CD4-positive, alpha-beta memory T cell (primary cell): ENCODE measurements around the gene ERLIN1. TPM values are rescaled to one million over a fixed set of nuclear protein-coding genes. Genes with fewer than 3 reads are reported as not detected.
A peak's percentile ranks its signal among the peaks of the same experiment; 100 is the strongest.

Source experiments
- CTCF ChIA-PET: fragments of 350-600 bp; sonication (Branson Sonifier 250); formaldehyde crosslinking; loops from one replicate; lab custom pipeline; 2021; ENCODE audit warnings: inconsistent platforms; ENCODE audit not compliant: partially characterized antibody; lab: Charles Lee
- POLR2A ChIA-PET: fragments of 350-600 bp; sonication (Branson Sonifier 250); formaldehyde crosslinking; loops from one replicate; lab custom pipeline; 2021; ENCODE audit not compliant: partially characterized antibody; lab: Charles Lee
- DNase-seq, 5 donors: peaks; one replicate each; pipeline versions ENCODE4 v3.0.0 to v3.0.0-alpha.2; 2020 to 2022; ENCODE audit warnings: mixed read lengths in 1 of 5
- H3K27ac ChIP-seq: one replicate; pipeline ENCODE4 v1.7.0; 2013; ENCODE audit warnings: low read depth, low read length
- H3K27me3 ChIP-seq: 2 replicates; pipeline ENCODE4 v1.7.0; 2013; ENCODE audit warnings: mild to moderate bottlenecking, low read length, moderate library complexity; ENCODE audit not compliant: insufficient read depth
- H3K36me3 ChIP-seq: 2 replicates; pipeline ENCODE4 v1.7.0; 2013; ENCODE audit warnings: mild to moderate bottlenecking, low read length, moderate library complexity; ENCODE audit not compliant: insufficient read depth
- H3K4me1 ChIP-seq: 2 replicates; pipeline ENCODE4 v1.7.0; 2013; ENCODE audit warnings: mild to moderate bottlenecking, low read length, moderate library complexity; ENCODE audit not compliant: insufficient read depth
- H3K4me3 ChIP-seq, 2 donors: one replicate each; pipeline ENCODE4 v1.7.0; 2013; ENCODE audit warnings: low read length in 2 of 2, mild to moderate bottlenecking in 1 of 2
- H3K9me3 ChIP-seq, 2 donors: one replicate each; pipeline ENCODE4 v1.7.0; 2013; ENCODE audit warnings: low read length in 2 of 2, control low read depth in 1 of 2; ENCODE audit not compliant: control insufficient read depth in 1 of 2
- H3K27ac Mint-ChIP-seq, 7 donors: one replicate each; pipeline ENCODE4 v1.8.0; 2020 to 2021; ENCODE audit warnings: mixed read lengths in 7 of 7, mild to moderate bottlenecking in 6 of 7, inconsistent platforms in 3 of 7, moderate library complexity in 3 of 7
- H3K27me3 Mint-ChIP-seq, 2 donors: one replicate each; pipeline ENCODE4 v1.8.0; 2020 to 2021; ENCODE audit warnings: mixed read lengths in 2 of 2
- H3K36me3 Mint-ChIP-seq, 2 donors: one replicate each; pipeline ENCODE4 v1.8.0; 2020 to 2021; ENCODE audit warnings: mixed read lengths in 2 of 2, inconsistent platforms in 1 of 2, mild to moderate bottlenecking in 1 of 2
- H3K4me1 Mint-ChIP-seq, 4 donors: one replicate each; pipeline ENCODE4 v1.8.0; 2020 to 2021; ENCODE audit warnings: mixed read lengths in 4 of 4, mild to moderate bottlenecking in 1 of 4
- H3K4me3 Mint-ChIP-seq, 8 donors: one replicate each; pipeline ENCODE4 v1.8.0; 2020 to 2021; ENCODE audit warnings: mixed read lengths in 8 of 8, mild to moderate bottlenecking in 7 of 8, moderate library complexity in 6 of 8, inconsistent platforms in 3 of 8
- H3K9me3 Mint-ChIP-seq, 8 donors: one replicate each; pipeline ENCODE4 v1.8.0; 2020 to 2021; ENCODE audit warnings: mixed read lengths in 8 of 8, mild to moderate bottlenecking in 5 of 8, inconsistent platforms in 3 of 8, moderate library complexity in 1 of 8
- intact Hi-C: fragments of 100-400 bp; cut with micrococcal nuclease; formaldehyde crosslinking; loops from one replicate; pipeline ENCODE4 v1.15.1; 2023
- polyA plus RNA-seq, 2 donors: library from polyadenylated mRNA; unstranded; fragments of 300-500 nt; fragmentation: Illumina TruSeq; gene quantifications; one replicate each; pipeline ENCODE4 v1.2.3, GENCODE V29; 2021
- total RNA-seq, 2 experiments: library from RNA; stranded (reverse); gene quantifications; one replicate each; pipeline ENCODE4 v1.2.3, GENCODE V29; 2021

The ERLIN1 gene
- total and polyA plus RNA-seq, 4 experiments from 2014 or later = 7.2 to 15.9 (median 12.0) TPM

DNA sequence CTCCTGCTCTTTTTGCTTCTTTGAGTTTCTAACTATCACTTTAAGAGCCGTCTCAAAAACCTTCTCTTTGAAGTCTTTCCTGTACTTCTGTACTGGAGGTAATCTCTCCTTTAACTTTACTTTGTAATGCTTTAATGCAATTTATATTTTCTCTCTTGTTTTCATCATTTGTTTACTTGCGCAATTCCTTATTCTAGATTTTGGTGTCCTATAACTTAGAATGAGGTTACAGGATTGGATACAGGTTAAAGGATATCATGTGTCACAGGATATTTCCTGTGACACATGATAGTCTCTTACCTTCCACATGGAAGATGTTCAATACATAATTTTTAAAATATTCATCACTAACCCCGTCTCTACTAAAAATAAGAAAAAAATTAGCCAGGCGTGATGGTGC is 61.7 kb downstream of the ERLIN1 start:
- Mint-ChIP-seq H3K36me3 (no peaks in the 10 kb centered on the region), H3K4me1 (peaks cover 1 to 10% (median 5%) of the 10 kb centered on the region in 4 donors), H3K27ac (no peak overlapping the region), H3K9me3 (no peaks in the 10 kb centered on the region), H3K4me3 (no peak overlapping the region), H3K27me3 (peaks cover 10 to 25% of the 10 kb centered on the region in 2 donors)
- no peaks in the 10 kb centered on the region for H3K4me1 ChIP-seq
- no peaks in the 10 kb centered on the region for H3K9me3 ChIP-seq
- no peaks in the 10 kb centered on the region for H3K27me3 ChIP-seq
- no peak for DNase-seq
- no peaks in the 10 kb centered on the region for H3K36me3 ChIP-seq
- ChIA-PET POLR2A (no interaction called here), CTCF (no interaction called here)
- no peak overlapping the region for H3K4me3 ChIP-seq
- H3K27ac ChIP-seq = no peak overlapping the region
- intact Hi-C loops = no loop called here

DNA sequence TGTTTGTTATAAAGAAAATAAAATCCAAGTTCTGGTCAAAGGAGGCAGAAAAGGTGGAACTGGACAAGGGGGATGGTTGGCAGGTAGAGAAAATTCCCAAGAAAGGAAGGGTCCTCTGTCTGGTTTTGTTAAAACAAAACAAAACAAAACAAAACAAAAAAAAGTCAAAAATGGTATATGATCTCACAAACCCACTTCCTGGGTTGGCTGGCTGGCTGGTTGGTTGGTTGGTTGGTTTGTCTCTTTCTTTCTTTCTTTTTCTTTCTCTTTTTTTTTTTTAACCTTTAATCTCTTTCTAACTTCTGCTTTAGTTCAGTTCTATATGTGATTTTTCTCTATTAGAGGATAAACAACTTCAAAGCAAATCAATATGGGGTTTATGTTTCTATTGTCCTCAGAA is 63.0 kb downstream of the ERLIN1 start:
- Histone ChIP-seq H3K27me3 (no peaks in the 10 kb centered on the region), H3K4me1 (no peaks in the 10 kb centered on the region), H3K9me3 (no peaks in the 10 kb centered on the region), H3K36me3 (no peaks in the 10 kb centered on the region), H3K27ac (no peak overlapping the region), H3K4me3 (no peak overlapping the region)
- peaks cover 1 to 10% (median 5%) of the 10 kb centered on the region in 4 donors for H3K4me1 Mint-ChIP-seq
- ChIA-PET CTCF (no interaction called here), POLR2A (no interaction called here)
- intact Hi-C loops = no loop called here
- H3K27me3 Mint-ChIP-seq = peaks cover 8 to 22% of the 10 kb centered on the region in 2 donors
- DNase-seq = no peak
- no peaks in the 10 kb centered on the region for H3K36me3 Mint-ChIP-seq
- H3K4me3 Mint-ChIP-seq = no peak overlapping the region
- H3K9me3 Mint-ChIP-seq = peaks cover 0 to 2% (median 0%) of the 10 kb centered on the region in 8 donors
- H3K27ac Mint-ChIP-seq = no peak overlapping the region

DNA sequence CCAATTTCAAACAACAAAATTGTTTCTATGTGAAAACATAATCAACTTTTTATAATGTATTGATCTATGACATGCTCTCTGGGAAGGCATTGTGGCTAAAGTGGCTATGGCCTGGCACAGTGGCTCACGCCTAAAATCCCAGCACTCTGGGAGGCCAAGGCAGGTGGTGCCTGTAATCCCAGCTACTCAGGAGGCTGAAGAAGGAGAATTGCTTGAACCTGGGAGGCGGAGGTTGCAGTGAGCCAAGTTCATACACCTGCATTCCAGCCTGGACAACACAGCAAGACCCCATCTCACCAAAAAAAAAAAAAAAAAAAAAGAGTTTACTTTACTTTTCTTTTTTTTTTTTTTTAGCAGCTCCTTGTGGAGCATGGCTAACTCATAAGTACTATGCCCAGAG is 65.3 kb downstream of the ERLIN1 start:
- H3K4me3 Mint-ChIP-seq = no peak overlapping the region
- H3K4me1 Mint-ChIP-seq = peaks cover 1 to 10% (median 5%) of the 10 kb centered on the region in 4 donors
- H3K9me3 Mint-ChIP-seq = peaks cover 0 to 2% (median 0%) of the 10 kb centered on the region in 8 donors
- DNase-seq = no peak
- POLR2A ChIA-PET = no interaction called here
- Histone ChIP-seq H3K27me3 (no peaks in the 10 kb centered on the region), H3K4me3 (no peak overlapping the region), H3K4me1 (no peaks in the 10 kb centered on the region), H3K9me3 (no peaks in the 10 kb centered on the region), H3K27ac (no peak overlapping the region), H3K36me3 (no peaks in the 10 kb centered on the region)
- peaks cover 9 to 33% of the 10 kb centered on the region in 2 donors for H3K27me3 Mint-ChIP-seq
- CTCF ChIA-PET = no interaction called here
- intact Hi-C loops = no loop called here
- H3K36me3 Mint-ChIP-seq = no peaks in the 10 kb centered on the region
- no peak overlapping the region for H3K27ac Mint-ChIP-seq

GRCh38 chr10:100119726-100120125 is 66.1 kb downstream of the ERLIN1 start:
- Mint-ChIP-seq H3K4me3 (no peak overlapping the region), H3K27ac (no peak overlapping the region), H3K36me3 (no peaks in the 10 kb centered on the region), H3K27me3 (peaks cover 8 to 34% of the 10 kb centered on the region in 2 donors), H3K4me1 (peaks cover 3 to 10% (median 5%) of the 10 kb centered on the region in 4 donors), H3K9me3 (peaks cover 0 to 2% (median 0%) of the 10 kb centered on the region in 8 donors)
- DNase-seq = no peak
- ChIA-PET CTCF (interaction anchor here (1.2 kb wide), 1 partner anchor 11 kb away, joined by 3 read pairs; no protein-coding TSS in a partner anchor), POLR2A (no interaction called here)
- H3K4me1 ChIP-seq = no peaks in the 10 kb centered on the region
- intact Hi-C loops = no loop called here
- no peaks in the 10 kb centered on the region for H3K27me3 ChIP-seq
- no peaks in the 10 kb centered on the region for H3K36me3 ChIP-seq
- no peak overlapping the region for H3K4me3 ChIP-seq
- H3K27ac ChIP-seq = no peak overlapping the region
- H3K9me3 ChIP-seq = no peaks in the 10 kb centered on the region

GRCh38 chr10:100114976-100115770 is 70.7 kb downstream of the ERLIN1 start:
- no peak for DNase-seq
- Histone ChIP-seq H3K4me1 (no peaks in the 10 kb centered on the region), H3K27me3 (no peaks in the 10 kb centered on the region), H3K36me3 (no peaks in the 10 kb centered on the region), H3K4me3 (no peak overlapping the region), H3K27ac (no peak overlapping the region), H3K9me3 (no peaks in the 10 kb centered on the region)
- Mint-ChIP-seq H3K4me3 (peak overlapping the region in 1 of 8 donors; percentile 58), H3K27ac (no peak overlapping the region), H3K36me3 (no peaks in the 10 kb centered on the region), H3K27me3 (peaks cover 17 to 29% of the 10 kb centered on the region in 2 donors), H3K9me3 (peaks cover 0 to 2% (median 0%) of the 10 kb centered on the region in 8 donors), H3K4me1 (peaks cover 0 to 1% (median under 1%) of the 10 kb centered on the region in 4 donors)
- CTCF ChIA-PET = no interaction called here
- POLR2A ChIA-PET = no interaction called here
- intact Hi-C loops = no loop called here

DNA sequence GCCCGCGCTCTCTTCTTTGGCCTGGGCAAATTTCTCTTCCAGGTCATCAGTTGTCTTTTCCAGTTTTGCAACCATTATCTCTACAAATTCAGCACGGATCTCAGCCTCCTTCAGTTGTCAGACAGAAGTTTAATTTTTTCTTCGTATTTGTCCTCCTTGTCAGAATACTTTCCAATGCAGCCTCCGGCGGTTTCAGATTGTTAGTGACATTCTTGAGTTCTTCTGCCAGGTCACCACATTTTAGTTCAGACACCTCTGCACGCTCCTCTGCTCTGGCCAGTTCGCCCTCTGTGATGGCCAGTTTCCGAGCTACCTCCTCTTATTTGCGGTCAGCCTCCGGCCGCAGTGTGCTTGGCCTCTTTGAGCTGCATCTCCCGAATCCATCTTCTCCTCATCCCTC is 71.4 kb downstream of the ERLIN1 start:
- ChIA-PET POLR2A (no interaction called here), CTCF (no interaction called here)
- Histone ChIP-seq H3K4me1 (no peaks in the 10 kb centered on the region), H3K4me3 (no peak overlapping the region), H3K27me3 (no peaks in the 10 kb centered on the region), H3K27ac (no peak overlapping the region), H3K36me3 (no peaks in the 10 kb centered on the region), H3K9me3 (no peaks in the 10 kb centered on the region)
- peaks cover 0 to 2% (median 0%) of the 10 kb centered on the region in 8 donors for H3K9me3 Mint-ChIP-seq
- no peaks in the 10 kb centered on the region for H3K36me3 Mint-ChIP-seq
- H3K27ac Mint-ChIP-seq = no peak overlapping the region
- H3K27me3 Mint-ChIP-seq = peaks cover 19 to 26% of the 10 kb centered on the region in 2 donors
- intact Hi-C loops = no loop called here
- no peak for DNase-seq
- no peak overlapping the region for H3K4me3 Mint-ChIP-seq
- peaks cover 0 to 1% (median under 1%) of the 10 kb centered on the region in 4 donors for H3K4me1 Mint-ChIP-seq

DNA sequence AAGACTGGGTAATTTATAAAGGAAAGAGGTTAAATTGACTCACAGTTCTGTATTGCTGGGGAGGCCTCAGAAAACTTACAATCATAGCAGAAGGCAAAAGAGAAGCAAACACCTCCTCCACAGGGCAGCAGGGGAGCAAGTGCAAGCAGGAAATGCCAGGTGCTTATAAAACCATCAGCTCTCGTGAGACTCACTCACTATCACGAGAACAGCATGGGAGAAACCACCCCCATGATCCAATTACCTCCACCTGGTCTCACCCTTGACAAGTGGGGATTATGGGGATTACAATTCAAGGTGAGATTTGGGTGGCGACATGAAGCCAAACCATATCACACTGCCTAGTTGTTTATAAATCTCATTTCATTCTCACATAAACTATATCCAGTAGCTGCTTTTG is 76.2 kb downstream of the ERLIN1 start:
- H3K9me3 ChIP-seq = no peaks in the 10 kb centered on the region
- Mint-ChIP-seq H3K36me3 (no peaks in the 10 kb centered on the region), H3K27ac (no peak overlapping the region), H3K4me1 (peaks cover 0 to 1% (median 0%) of the 10 kb centered on the region in 4 donors), H3K4me3 (no peak overlapping the region), H3K9me3 (peaks cover 0 to 3% (median under 1%) of the 10 kb centered on the region in 8 donors), H3K27me3 (peaks cover 12 to 14% of the 10 kb centered on the region in 2 donors)
- H3K4me1 ChIP-seq = no peaks in the 10 kb centered on the region
- POLR2A ChIA-PET = no interaction called here
- DNase-seq = no peak
- H3K27me3 ChIP-seq = no peaks in the 10 kb centered on the region
- no peaks in the 10 kb centered on the region for H3K36me3 ChIP-seq
- no peak overlapping the region for H3K27ac ChIP-seq
- H3K4me3 ChIP-seq = no peak overlapping the region
- CTCF ChIA-PET = no interaction called here
- intact Hi-C loops = no loop called here
